Prostate gland (tissue), 2 donors: Measurements from ENCODE around the gene FAM13B.

Source experiments
- CTCF ChIP-seq, 4 experiments: fragments of 200-600 bp in 2 of 4; fragments of 450-650 bp in 2 of 4; sonication (generic) in 2 of 4; IDR thresholded peaks; 1 replicate in 3 of 4; 2 replicates in 1 of 4; pipeline ENCODE4 v1.5.1; 2016 to 2019; ENCODE audit warnings: antibody characterized with exemption in 4 of 4, mild to moderate bottlenecking in 2 of 4, moderate library complexity in 2 of 4
- POLR2AphosphoS5 ChIP-seq: sonication (generic); formaldehyde crosslinking; IDR thresholded peaks from one replicate; pipeline ENCODE4 v1.6.1; 2017; ENCODE audit warnings: antibody characterized with exemption

GRCh38 chr5:137995749-137996128, 37.1 kb downstream of the FAM13B start:
- TF ChIP-seq CTCF (IDR thresholded peaks at IDR 0.05) (no peak), POLR2AphosphoS5 (no peak)
